HG03558 (cell line): ENCODE measurements around the gene NPIPA3.
"Not testable (repeated sequence)": the region's sequence is repeated elsewhere in the genome, so short reads cannot be mapped to it uniquely, and the experiment has no call there.

Experiments
- ATAC-seq: cut with Tn5 transposase; IDR thresholded peaks from one replicate; pipeline ENCODE4 v1.9.1; 2021; ENCODE audit warnings: moderate number of reproducible peaks; ENCODE audit not compliant: unreplicated experiment; ENCODE audit errors: extremely low read depth

Gene NPIPA3

GRCh38 chr16:14741794-14742193, 38.6 kb downstream of the NPIPA3 start:
- not testable (repeated sequence) for ATAC-seq

- peak; percentile 88 for ATAC-seq
Measured at GRCh38 chr16:14742273-14743128, 39.3 kb downstream of the NPIPA3 start, which contains the start of gene NPIPA2. Gene NPIPA2 (plus strand): TSS chr16:14742533. CDS start chr16:14748066, 5,533 bp downstream.

GRCh38 chr16:14773654-14774053, 70.4 kb downstream of the NPIPA3 start:
- not testable (repeated sequence) for ATAC-seq

- ATAC-seq: not testable (repeated sequence)
Measured at GRCh38 chr16:14775624-14776023, 72.4 kb downstream of the NPIPA3 start.
